Fibroblast of skin of abdomen (primary cell): ENCODE data around the gene BMP8B. TPM values are rescaled to one million over a fixed set of nuclear protein-coding genes. Genes with fewer than 3 reads are reported as not detected.
A peak's percentile ranks its signal among the peaks of the same experiment; 100 is the strongest.
"Not testable (repeated sequence)": the region's sequence is repeated elsewhere in the genome, so short reads cannot be mapped to it uniquely, and the experiment has no call there.

Experiments used
- DNase-seq: peaks from one replicate; pipeline ENCODE4 v3.0.0-alpha.2; 2013
- polyA plus RNA-seq, 2 experiments: library from polyadenylated mRNA; unstranded; fragments of 120-200 nt; gene quantifications; one replicate each; pipeline ENCODE4 v1.2.1, GENCODE V29; 2013; ENCODE audit not compliant: insufficient read length in 2 of 2

Gene BMP8B, protein sequence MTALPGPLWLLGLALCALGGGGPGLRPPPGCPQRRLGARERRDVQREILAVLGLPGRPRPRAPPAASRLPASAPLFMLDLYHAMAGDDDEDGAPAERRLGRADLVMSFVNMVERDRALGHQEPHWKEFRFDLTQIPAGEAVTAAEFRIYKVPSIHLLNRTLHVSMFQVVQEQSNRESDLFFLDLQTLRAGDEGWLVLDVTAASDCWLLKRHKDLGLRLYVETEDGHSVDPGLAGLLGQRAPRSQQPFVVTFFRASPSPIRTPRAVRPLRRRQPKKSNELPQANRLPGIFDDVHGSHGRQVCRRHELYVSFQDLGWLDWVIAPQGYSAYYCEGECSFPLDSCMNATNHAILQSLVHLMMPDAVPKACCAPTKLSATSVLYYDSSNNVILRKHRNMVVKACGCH
- 0.05 TPM for polyA plus RNA-seq (2013, experiment 1 of 2; ENCODE audit: insufficient read length)
- polyA plus RNA-seq (2013, experiment 2 of 2; ENCODE audit: insufficient read length) = 0.10 TPM

DNA sequence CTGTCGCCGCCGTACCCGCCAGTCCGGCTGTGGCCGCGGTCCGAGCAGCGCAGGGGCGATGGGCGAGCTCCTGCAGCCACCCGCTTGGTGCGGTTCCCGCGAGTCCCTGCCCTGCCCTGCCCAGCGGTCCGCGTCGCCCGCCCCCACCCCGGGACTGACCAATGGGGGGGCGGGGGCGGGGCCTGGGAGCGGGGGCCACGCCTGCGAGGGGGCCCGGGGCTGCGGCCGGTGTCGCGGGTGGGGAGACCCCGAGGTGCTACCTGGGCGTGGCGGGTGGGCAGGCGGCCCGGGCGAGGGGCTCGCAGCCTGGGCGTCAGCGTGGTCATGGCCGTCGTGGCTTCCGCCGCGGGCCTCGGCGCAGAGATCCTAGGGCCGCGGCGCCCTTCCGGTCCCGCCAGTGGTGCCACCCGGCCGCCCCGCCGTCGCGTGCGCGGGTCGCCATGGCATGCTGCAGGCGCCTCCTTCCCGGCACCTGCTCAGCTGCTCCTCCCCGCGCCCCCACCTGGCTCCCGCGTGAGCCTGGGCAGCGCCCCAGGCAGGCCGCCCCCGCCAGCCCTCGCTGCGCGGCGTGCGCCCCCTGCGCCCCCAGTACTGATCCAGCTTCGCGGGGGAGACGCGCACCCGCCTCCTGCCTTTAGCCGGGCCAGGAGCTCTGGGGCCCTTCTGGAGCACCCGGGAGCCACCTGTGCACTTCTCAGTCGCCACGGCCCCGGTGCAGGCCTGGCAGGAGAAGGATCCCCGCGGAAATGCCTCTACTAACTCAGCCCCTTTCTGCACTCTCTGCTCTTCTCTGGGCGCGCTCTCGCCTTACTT is at the start of gene BMP8B:
Gene BMP8B, minus strand, starts transcription at position 108 of the 813 bp plus-strand sequence. CDS start 380 bp downstream, outside the sequence.
- DNase-seq = no peak

DNA sequence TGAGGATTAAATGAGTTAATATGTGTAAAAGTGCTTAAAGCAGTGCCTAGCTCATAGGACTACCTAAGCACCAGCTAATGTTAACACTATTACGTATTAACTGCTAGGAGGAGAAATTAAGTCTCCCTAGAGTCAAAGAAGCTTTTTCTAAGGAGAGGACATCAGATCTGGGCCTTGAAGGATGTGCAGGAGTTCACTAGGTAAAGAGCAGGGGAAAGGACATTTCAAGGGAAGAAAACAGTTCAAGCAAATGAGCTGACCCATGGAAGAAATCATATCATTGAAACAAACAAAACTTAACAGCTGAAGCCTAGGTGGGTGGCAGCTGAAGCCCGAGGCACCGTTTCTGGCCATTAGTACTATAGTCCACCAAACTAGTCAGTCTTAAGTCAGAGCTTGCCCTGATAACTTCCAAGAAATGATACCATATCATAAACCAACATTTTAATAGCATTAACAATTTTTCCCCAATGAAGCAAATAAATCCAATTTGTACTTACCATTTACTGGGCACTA is 48.0 kb upstream of the BMP8B start:
- no peak for DNase-seq

DNA sequence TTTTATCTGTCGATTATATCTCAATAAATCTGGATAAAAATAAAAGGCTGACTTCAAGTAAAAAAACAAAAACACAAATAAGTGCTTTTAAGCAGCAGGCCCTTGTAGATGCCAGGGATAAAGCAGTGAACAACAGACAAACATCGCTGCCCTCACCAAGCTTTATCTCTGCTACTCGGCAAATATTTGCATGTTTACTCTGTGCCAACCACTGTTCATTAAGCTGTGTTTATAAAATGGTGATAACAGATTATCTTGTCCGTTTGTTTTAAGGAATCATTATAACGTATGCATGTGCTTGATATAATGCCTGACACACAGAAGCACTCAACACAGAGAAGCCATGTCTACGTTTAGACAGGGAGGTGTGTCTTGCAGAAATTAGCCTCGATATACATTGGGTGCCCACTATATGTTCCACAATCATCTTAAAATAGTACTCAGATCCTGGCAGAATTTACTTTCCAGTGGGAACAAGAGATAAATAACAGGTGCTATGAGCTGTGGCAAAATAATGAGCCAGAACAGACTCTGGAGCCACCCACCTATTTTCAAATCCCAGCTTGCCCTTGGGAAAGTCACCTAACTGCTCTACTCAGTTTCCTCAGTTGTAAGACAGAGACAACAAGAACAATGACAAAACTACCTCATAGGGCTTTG is 47.4 kb upstream of the BMP8B start:
- DNase-seq = no peak

DNA sequence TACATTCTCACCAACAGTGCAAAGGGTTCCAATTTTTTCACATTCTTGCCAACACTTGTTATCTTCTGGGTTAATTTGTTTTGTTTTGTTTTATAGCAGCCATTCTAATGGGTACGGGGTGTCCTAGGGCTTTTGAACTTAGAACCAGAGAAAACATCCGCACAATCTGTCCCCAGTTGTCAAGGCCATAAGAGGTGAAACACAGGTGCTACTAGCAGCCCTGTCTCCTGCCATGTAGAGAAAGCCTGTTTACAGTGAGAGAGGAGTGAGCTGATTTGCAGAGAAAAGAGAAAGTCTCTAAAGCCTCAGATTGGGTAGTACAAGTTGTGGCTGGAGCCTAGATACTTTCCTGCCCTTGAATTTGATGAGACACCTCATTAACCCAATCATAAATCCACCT is 46.4 kb upstream of the BMP8B start:
- DNase-seq = no peak

DNA sequence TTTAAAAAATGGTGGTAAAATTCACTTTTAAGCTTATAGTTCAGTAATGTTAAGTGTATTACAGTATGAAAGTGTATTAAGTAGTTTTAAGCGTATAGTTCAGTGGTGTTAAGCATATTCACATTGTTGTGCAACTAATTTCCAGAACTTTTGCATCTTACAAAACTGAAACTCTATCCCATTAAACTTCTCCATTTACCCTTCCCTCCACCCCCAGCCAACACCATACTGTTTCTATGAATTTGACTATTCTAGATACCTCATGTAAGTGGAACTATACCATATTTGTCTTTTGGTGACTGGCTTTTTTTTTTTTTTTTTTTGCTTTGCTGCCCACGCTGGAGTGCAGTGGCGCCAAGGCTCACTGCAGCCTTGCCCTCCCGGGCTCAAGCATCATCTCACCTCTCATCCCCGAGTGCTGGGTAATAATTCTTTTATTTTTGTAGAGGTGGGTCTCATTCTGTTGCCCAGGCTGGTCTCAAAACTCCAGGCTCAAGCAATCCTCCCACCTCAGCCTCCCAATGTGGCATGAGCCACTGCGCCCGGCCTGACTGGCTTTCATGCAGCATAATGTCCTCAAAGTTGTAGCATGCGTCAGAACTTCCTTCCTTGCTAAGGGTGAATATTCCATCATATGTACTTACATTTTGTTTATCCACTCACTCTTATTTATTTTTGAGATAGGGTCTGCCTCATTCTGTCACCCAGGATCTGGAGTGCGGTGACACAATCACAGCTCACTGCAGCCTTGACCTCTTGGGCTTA is 45.1 kb upstream of the BMP8B start:
- no peak for DNase-seq

DNA sequence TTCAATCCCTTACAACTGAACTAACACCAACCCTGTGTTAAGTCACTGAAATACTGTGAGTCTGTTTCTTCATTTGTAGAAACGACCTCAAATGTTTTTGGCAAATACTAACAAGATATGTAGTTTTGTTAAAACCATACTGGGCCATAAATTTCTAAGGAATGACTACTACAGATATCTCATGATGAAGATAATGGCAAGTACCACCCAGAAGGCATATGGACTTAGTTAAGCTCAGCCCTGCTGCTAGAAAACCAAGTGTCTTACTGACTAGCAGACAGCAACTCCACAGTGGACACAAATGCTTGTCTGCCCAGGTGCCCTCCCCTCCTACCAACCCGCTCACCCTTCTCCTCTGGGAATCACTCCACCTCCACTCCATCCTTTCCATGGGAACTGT is 44.5 kb upstream of the BMP8B start:
- DNase-seq = peak; percentile 53

DNA sequence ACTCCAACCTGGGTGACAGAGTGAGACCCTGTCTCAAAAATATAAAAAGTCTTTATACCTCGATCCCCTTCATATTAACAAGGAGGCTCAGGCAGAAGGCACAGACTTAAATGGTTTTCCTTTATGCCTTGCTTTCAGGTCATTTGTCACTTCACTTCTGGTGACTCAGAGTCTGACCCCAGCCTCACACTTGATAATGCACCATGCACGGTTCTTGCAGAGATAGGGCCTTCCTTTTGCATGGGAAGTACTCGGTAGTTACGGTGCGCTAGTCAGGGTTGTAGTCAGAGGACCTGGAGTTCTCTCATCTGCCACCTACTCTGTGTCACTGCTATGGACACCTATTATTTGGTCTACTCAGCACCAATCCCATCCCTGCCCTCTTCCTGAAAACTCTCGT is 43.6 kb upstream of the BMP8B start:
- DNase-seq = no peak

DNA sequence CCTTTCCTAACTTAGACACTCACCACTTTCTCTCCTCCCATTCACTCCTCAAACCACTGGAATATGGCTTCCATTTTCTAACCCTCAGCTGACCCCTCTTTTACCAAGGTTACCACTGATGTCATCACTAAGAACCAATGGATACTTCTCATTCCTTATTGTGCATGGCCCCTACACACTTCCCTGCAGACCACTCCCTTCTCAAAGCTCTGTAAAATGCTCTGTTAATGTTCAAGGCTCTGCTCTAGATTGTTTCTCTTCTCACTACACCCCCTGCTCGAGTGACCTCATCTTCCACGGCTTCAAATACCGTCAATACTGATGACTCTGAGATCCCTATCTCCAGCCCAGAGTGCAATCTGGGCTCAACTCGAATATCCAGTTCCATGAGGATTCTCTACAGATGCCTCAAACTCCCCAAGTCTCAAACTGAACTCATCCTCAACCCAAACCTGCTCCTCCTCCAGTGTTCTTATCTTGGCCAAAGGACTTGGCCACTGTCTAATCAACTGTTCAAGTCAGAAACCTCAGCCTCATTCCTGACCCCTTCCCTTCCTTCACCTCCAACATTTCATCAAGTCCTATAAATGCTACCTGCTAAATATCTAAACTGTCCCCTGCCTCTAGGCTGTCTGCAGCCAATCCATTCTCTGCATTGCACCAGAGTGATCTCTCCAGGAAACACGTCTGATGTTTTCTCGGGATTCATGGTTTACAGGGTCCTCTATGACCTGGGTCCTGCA is 41.3 kb upstream of the BMP8B start:
- peak; percentile 21 for DNase-seq

DNA sequence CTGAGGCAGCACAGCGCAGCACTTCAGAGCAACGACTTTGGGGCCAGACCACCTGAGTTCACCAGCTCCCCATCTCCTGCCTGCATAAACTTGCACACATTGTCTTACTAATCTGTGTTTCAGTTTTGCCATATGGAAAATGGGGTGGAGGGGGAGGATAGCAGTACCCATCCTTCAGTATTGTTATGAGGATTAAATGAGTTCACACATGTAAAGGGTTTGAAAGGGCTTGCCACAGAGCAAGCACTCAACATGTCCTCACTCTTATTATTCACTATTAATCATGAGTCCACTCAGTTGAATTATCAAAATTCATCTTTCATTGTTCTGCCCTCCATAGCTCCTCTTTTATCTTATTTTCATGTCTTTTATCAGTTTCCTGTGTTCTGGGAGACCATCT is 40.1 kb upstream of the BMP8B start:
- no peak for DNase-seq

DNA sequence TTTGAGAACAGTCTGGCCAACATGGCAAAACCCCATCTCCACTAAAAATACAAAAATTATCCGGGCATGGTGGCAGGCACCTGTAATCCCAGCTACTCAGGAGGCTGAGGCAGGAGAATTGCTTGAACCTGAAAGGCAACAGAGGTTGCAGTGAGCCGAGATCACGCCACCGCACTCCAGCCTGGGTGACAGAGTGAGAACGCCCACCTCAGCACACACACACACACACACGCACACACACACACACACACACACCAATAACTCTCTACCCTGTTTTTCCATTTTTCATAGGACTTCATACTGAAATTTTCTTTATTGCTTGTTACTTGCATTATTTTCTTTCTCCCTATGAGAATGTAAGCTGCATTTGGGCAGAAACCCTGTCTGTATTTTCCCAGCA is 39.6 kb upstream of the BMP8B start:
- DNase-seq = not testable (repeated sequence)

DNA sequence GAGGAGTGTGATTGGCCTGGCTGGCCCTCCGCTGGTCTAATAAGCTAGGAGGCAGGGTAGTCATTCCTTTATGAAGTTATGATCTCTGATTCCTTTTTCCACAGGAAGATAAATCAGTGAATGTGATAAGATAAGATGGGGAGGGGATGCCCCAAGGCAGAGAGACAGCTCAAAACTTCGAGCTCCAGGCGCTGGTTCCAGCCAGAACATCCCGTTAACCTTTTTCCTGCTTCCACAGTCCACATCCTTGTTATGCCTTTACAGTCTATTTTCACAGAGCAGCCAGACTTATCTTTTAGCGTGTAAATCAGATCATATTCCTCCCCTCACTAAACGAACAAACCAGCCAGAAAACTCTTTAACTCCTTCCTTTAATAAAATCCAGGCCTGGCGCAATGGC is 38.5 kb upstream of the BMP8B start:
- DNase-seq = no peak

DNA sequence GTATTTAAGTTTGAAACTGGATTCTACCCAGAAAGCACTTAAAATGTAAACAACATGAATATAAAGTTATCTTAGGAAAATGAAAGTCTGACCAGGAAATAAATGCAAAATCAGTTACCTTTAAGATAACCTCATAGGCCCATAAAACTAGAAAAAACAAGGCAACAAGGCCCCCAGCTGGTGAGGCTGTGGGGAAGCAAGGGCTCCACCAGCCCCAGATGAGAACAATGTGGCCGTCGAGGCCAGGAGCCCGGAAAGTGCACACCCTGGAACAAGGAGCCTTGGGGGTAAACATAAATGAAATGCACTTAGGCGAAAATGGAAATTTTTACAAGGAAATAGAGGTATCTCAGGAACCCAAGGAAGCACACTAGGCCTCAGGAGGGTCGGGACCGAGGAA is 37.9 kb upstream of the BMP8B start:
- no peak for DNase-seq

DNA sequence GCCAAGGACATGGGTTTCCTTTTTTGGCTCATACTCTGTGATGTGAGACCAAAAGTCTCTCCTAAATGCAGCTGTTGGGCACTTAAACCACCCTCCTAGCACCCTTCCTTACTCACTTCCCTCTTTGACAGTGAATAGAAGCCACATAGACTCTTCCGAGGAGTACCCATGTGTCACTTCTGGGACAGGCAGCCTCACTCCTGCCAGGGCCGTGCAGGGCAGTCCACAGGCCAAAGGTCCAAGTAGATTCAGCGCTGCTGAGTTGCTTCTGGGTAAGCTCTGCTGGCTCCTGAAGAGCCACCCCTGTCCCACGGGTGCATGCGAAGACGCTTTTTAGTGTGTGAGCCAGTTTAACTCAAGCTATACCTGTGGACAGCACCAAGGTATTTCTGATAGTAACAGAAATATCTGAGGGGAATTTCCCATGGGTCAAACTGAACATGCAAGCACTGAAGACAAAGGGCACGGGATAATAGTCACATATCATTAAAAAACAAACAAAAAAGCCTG is 36.8 kb upstream of the BMP8B start:
- no peak for DNase-seq

DNA sequence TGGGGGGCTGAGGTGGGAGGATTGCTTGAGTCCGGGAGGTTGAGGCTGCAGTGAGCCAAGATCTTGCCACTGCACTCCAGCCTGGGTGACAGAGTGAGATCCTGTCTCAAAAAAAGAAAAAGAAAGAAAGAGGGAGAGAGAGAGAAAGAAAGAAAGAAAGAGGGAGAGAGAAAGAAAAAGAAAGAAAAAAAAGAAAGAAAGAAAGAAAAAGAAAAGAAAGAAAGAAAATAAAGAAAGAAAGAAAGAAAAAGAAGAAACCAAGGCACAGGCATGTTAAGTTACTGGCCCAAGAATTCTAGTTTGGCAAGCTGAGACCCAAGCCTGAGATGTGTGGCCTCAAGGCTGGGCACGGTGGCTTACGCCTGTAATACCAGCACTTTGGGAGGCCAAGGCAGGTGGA is 34.8 kb upstream of the BMP8B start:
- DNase-seq = not testable (repeated sequence)

DNA sequence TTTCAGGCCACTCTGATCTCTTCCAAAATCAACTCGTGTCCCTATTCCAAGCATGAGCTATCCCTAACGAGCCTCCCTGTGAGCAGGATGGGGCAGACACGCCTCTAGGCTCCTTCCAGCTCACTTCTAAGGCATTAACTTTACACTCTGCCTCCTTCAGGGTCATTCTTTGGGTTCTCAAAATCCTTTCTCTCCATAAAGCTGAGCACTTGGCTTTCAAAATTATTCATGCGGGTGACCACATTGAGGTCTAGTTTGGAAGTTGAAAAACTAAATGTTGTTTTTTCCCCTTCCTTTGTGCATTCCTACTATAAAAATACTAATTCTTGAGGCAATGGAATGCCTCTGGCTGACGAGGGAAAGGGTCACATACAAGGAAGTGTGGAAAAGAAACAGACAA is 33.5 kb upstream of the BMP8B start:
- no peak for DNase-seq

DNA sequence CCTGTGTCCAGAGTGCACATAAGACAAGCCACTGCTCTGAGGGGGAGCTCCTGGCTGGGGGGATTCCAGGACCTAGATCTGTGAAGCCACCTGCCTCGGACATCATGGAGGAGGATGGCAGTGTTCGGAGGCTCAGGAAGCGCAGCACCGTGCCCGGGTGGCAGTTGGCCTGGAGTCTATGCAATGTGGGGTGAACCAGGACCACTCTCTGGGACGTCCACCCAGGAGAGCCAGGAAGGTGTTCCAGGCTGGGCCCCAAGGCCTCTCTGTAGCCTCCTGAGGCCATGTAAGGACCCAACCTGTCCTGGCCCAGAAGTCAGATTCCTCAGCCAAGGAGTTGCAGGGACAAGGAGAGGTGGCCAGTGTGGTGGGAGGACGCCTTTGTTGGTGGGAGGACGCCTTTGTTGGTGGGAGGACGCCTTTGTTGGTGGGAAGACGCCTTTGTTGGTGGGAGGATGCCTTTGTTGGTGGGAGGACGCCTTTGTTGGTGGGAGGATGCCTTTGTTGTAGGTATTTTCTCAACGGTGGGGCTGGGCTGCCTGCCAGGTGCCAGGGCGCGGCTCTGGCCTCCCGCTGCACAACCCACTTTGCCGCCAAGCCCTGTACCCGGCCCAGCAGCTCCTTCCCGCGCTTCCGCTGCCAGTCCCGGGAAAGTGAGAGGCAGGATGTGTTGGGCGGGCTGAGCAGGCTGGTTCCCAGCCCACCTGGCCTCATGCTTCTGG is 30.6 kb upstream of the BMP8B start:
- no peak for DNase-seq

DNA sequence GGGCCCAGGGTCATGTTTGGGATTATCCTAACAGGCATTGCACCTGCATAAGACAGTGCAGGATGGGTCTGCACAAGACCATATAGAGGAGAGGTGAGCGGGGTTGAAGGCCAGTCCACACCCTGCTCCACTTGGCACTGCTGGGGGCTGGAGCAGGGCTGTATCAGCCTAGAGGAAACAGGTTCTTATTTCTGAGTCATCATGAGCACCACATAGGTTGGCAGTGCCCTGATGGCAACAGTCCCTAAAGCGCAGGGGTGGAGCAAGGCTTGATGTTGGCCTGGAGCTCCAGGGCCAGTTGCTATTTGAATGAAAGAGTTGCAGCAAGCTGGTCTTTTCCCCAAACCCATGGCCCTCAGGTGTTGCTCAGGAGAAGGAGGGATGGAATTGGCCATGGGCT is 29.8 kb upstream of the BMP8B start:
- no peak for DNase-seq

DNA sequence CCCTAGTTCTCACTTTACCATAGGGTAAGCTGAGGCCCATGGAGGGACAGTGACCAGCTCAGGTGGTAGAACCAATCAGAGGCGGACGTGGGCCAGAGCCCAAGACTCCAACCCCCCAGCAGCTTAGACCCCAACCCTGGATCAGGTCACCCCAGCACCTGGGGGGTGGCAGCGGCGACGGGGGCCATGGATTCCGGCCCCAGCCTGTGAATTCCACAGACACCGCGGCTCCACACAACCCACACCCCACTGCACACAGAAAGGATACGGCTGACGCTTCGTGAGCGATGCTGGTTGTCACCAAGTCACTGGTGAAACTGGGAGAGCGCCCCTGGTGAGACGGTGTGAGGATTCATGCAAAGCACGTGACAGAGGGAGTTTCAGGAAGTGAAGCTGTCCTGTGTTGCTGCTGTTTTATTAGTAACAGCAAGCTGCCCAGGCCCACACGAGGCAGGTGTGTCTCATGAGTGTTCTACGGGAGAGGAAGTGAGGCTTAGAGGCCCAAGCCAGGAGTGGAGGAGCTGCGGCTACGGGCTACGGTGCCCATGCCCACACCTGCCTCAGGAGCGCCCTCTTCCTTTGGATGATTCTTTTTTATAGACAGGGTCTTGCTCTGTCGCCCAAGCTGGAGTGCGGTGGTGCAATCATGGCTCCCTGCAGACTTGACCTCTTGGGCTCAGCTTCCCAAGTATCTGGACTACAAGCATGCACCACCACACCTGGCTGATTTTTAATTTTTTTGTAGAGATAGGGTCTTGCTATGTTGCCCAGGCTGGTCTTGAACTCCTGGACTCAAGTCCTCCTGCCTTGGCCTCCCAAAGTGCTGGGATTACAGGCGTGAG is 28.6 kb upstream of the BMP8B start:
- not testable (repeated sequence) for DNase-seq

DNA sequence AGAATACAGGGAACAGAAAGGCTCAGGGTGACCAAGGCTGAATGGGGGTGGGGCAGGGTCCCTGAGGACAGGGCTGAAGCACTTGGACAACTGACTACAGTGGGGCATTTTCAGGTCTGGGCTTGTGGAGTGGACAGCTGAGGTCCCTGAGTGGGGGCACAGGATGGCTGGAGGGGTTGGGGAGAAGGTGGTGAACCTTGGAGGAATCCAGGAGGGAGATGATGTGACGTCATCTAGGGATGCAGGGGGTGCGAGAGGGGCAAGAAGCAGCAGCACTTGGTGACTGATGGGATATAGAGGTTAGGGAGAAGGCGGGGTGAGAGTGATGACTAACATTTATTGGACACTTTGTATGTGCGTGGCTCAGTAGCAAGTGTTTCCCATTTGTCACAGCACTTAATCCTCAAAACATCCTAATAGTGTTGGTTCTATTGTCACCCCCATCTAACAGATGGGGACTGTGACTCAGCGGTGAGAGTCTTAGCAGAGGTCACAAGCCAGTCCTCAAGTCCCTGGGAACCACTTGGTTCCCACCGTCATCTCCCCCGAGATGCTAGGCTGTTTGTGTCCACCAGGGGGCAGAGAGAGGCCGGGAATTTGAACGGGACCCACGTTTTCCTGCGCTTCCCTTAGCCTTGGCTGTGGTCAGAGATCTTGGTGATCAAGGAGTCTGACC is 27.9 kb upstream of the BMP8B start:
- peak; percentile 55 for DNase-seq
